Neural crest cell (in vitro differentiated cells): ENCODE results near the gene ONECUT2. TPM values are rescaled to one million over a fixed set of nuclear protein-coding genes. Genes with fewer than 3 reads are reported as not detected.

Source experiments
- DNase-seq: peaks from one replicate; pipeline ENCODE4 v3.0.0; 2021; ENCODE audit warnings: low read depth, mixed read lengths, low spot score
- H3K27ac Mint-ChIP-seq: one replicate; pipeline ENCODE4 v1.8.0; 2021; ENCODE audit warnings: mild to moderate bottlenecking, mixed read lengths; ENCODE audit not compliant: unreplicated experiment
- H3K27me3 Mint-ChIP-seq: 2 replicates; pipeline ENCODE4 v1.8.0; 2021; ENCODE audit warnings: low read depth, mild to moderate bottlenecking, mixed read lengths
- H3K36me3 Mint-ChIP-seq: 2 replicates; pipeline ENCODE4 v1.8.0; 2021; ENCODE audit warnings: low read depth, mild to moderate bottlenecking, mixed read lengths
- H3K4me1 Mint-ChIP-seq: 2 replicates; pipeline ENCODE4 v1.8.0; 2021; ENCODE audit warnings: mixed read lengths
- H3K4me3 Mint-ChIP-seq: one replicate; pipeline ENCODE4 v1.8.0; 2021; ENCODE audit warnings: mild to moderate bottlenecking, mixed read lengths
- H3K9me3 Mint-ChIP-seq: 2 replicates; pipeline ENCODE4 v1.8.0; 2021; ENCODE audit warnings: mixed read lengths
- CTCF ChIP-seq: fragments of 200-600 bp; sonication (generic); conservative IDR thresholded peaks from 2 replicates; pipeline ENCODE4 v1.5.0; 2021; ENCODE audit warnings: antibody characterized with exemption, mild to moderate bottlenecking
- total RNA-seq: library from RNA; stranded (reverse); gene quantifications from 2 replicates; pipeline ENCODE4 v1.2.1, GENCODE V29; 2021

ONECUT2 gene
- total RNA-seq, 1 donor from 2014 or later = 8.2 TPM

GRCh38 chr18:57432751-57433400 lies 2.3 kb upstream of the ONECUT2 start:
- DNase-seq = no peak
- Mint-ChIP-seq H3K4me3 (peak overlapping the region; percentile 90), H3K4me1 (peaks cover 54% of the 10 kb centered on the region), H3K27ac (no peak overlapping the region), H3K9me3 (no peaks in the 10 kb centered on the region), H3K36me3 (no peaks in the 10 kb centered on the region), H3K27me3 (peaks cover 96% of the 10 kb centered on the region)
- TF ChIP-seq CTCF = no peak

- DNase-seq = no peak
- no peak overlapping the region for H3K27ac Mint-ChIP-seq
- peaks cover 96% of the 10 kb centered on the region for H3K27me3 Mint-ChIP-seq
- no peaks in the 10 kb centered on the region for H3K36me3 Mint-ChIP-seq
- H3K9me3 Mint-ChIP-seq = no peaks in the 10 kb centered on the region
- H3K4me3 Mint-ChIP-seq = peak overlapping the region; percentile 90
- TF ChIP-seq CTCF = no peak
- H3K4me1 Mint-ChIP-seq = peaks cover 60% of the 10 kb centered on the region
Measured at GRCh38 chr18:57433482-57433881, 1.7 kb upstream of the ONECUT2 start.

- H3K27ac Mint-ChIP-seq = no peak overlapping the region
- H3K4me1 Mint-ChIP-seq = peaks cover 63% of the 10 kb centered on the region
- peak; percentile 9 for DNase-seq
- peak overlapping the region; percentile 90 for H3K4me3 Mint-ChIP-seq
- no peak for TF ChIP-seq CTCF
- H3K9me3 Mint-ChIP-seq = no peaks in the 10 kb centered on the region
- peaks cover 97% of the 10 kb centered on the region for H3K27me3 Mint-ChIP-seq
- H3K36me3 Mint-ChIP-seq = no peaks in the 10 kb centered on the region
Measured at GRCh38 chr18:57433934-57434535, 1.1 kb upstream of the ONECUT2 start.

- Mint-ChIP-seq H3K36me3 (no peaks in the 10 kb centered on the region), H3K4me3 (peak overlapping the region; percentile 91), H3K27me3 (peaks cover 97% of the 10 kb centered on the region), H3K27ac (no peak overlapping the region), H3K4me1 (peaks cover 59% of the 10 kb centered on the region), H3K9me3 (no peaks in the 10 kb centered on the region)
- TF ChIP-seq CTCF = no peak
- DNase-seq = no peak
Measured at GRCh38 chr18:57435846-57436190, 644 bp downstream of the ONECUT2 start.

- Mint-ChIP-seq H3K27ac (no peak overlapping the region), H3K9me3 (no peaks in the 10 kb centered on the region), H3K36me3 (no peaks in the 10 kb centered on the region), H3K27me3 (peaks cover 97% of the 10 kb centered on the region), H3K4me3 (peak overlapping the region; percentile 91), H3K4me1 (peaks cover 64% of the 10 kb centered on the region)
- no peak for TF ChIP-seq CTCF
- no peak for DNase-seq
Measured at GRCh38 chr18:57436191-57436964, 1.2 kb downstream of the ONECUT2 start.
